Stimulated activated CD4-positive, alpha-beta T cell treated with anti-CD3 and anti-CD28 coated beads, Interleukin-12 subunit alpha, Interleukin-12 subunit beta, amount 100 ng/mL, for 4 hours (primary cell): ENCODE results near the gene MAB21L2.
"Not testable (repeated sequence)": the region's sequence is repeated elsewhere in the genome, so short reads cannot be mapped to it uniquely, and the experiment has no call there.

Source experiments
- DNase-seq: peaks from one replicate; pipeline ENCODE4 v3.0.0-alpha.2; 2020

MAB21L2 gene

DNA sequence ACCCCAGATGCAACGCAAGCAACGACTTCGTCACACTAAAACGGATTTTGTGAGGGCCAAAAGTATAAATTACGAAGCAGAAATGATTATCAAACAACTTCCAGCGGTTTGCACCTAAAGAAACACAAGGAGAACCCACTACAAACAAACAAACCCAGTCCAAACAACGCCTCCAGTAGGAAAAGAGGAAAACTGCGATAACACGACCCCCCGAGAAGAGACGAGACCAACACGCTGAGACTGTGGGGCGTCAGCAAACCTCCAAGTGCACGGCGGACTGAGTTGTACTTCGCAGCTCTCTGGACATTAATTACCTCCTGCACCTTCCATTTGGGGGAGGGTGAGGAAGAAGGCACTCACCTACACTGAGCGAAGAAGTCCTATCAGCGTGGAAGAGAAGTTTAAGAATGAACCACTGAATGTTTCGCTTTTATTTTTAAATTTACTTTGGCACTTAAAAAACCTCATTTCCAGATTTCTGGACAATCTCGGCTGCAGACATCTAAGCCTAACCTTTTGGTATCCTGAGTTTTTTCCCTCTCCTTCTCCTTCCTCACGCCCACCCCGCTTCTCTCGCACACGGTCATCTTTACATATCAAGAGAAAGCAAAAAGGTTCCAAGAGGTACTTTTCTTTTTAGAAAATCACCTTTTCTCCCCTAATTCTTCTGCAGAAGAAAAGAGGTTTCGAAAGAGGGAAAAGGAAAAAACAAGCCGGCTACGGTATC, at the start of gene MAB21L2:
TSS of gene MAB21L2 (plus strand) at position 6 of the 727 bp plus-strand sequence. CDS start 879 bp downstream, outside the sequence.
- no peak for DNase-seq

DNA sequence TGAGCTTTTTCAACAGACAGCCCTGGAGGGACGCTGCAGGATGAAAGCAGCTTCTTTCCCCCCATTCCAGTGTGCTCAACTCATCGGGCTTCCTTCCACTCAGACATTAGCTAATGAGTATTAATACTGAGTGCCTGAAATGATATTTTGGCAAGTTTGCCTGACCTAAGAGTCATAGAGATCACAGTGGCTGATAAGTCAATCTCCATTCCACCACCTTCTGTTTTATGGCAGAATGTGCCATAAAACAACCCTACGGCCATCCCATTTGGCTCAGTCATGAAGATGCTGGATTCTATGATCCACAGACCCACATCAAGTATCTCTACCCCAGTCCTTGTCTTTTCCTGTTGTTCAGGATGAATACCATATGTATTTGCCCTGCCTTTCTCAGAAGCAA, 48.3 kb upstream of the MAB21L2 start:
- no peak for DNase-seq

DNA sequence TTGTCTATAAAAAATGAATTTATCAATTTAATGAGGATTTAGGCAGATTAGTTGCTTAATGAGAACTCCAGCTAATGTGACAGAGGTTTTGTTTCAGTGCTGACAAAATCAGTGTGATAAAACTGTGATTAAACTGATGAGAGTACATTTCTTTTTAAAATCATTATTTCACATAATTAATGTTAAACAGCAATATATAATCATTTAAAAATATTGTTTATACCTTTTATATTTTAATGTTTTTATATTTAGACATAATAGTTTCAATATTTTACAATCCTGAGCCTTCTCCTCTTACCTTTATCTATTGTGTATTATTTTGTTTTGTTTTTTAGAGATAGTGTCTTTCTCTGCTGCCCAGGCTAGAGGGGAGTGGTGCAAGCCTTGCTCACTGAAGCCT, 47.1 kb upstream of the MAB21L2 start:
- DNase-seq, result no peak

DNA sequence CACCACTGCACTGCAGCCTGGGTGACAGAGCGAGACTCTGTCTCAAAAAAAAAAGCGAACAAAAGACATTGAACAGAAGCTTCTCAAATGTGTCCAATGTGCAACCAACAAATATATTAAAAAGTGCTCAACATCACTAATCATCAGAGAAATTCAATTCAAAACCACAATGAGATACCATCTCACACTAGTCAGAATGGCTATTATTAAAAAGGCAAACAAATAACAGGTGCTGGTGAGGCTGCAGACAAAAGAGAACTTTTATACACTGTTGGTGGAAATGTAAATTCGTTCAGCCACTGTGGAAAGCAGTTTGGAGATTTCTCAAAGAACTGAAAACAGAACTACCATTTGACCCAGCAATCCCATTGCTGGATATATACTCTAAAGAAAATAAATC, 44.0 kb upstream of the MAB21L2 start:
- not testable (repeated sequence) for DNase-seq

DNA sequence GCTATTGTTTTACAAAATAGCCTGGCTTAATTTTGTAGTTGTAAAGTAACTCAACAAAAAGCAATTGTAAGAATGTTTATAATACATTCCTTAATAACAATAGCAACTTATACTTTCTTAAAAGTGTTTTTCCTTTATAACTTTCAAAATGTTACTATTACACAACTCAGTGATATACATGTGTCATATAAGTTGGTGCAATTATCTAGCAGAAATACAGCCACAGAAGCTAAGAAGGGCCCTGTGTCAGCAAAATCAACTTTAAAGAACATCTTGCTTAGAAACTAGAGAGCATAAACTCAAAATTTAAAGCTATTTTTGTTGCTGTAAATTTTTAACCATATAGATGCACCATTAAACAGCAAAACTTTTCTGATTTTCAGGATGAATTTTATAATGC, 41.4 kb upstream of the MAB21L2 start:
- DNase-seq, result no peak

DNA sequence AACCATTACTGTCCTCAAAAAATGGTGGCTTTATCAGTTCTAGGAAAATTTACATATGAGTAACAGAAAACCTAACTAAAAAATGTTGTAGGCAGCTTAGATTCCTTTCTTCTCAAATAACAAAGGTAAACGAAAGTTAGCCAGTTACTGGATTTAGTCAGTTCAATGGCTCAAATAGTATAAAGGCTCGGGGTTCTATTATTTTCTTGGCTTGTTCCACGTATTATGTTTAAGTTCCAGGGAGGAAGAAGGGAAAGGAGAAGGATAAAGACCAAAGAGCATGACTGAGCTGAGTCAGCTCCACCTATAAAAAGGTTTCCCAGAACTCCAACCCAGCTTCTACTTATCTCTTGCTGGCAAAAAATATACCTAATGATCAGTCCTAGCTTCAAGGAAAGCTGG, 41.0 kb upstream of the MAB21L2 start:
- no peak for DNase-seq

DNA sequence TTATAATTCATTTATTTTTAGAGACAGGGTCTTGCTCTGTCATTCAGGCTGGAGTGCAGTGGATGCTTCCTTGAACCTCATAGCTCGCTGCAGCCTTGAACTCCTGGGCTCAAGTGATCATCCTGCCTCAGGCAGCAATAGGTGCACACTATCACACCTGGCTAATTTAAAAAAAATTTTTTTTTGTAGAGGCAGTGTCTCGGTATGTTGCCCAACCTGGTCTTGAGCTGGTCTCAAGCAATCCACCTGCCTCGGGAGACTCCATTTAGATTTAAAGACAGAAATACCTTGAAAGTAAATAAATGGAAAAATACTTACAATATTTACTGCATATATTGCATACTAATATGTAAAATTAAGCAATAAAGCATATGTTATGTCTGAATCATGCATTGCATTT, 40.3 kb upstream of the MAB21L2 start:
- no peak for DNase-seq

DNA sequence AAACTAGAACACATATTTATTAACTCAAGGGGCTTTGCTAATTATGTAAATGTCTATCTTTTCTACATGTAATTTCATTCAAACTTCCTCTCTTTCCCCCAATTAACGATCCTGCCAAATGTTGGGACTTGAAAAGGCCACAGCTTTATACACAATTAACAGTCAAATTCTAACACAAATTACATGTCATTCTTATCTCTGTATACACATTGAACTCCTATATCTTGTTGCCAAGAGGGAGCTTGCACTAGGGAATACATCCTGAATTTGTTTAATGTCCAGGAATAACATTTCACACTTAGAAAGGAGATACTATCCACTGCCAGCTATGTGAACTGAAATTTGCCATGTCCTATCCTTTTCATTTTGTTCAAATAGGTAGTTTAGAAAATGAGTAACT, 38.9 kb upstream of the MAB21L2 start:
- no peak for DNase-seq

DNA sequence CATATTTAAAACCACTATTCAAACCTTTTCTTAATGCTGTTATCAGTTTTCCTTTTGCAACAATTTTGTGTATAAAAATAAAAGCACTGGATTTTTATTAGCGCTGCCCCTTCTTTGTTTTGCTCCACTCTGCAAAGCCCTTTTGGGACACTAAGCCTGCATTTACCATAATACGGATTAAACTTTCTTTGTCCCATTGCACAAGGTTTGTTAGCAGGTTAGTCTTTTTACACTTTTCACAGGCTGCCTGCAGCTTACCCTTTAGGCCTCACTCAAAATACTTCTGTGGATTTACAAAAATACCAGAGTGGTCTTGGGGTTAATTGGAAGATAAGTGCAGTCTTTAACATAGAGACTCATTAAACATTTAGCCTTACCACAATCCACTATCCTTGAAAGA, 35.7 kb upstream of the MAB21L2 start:
- no peak for DNase-seq

DNA sequence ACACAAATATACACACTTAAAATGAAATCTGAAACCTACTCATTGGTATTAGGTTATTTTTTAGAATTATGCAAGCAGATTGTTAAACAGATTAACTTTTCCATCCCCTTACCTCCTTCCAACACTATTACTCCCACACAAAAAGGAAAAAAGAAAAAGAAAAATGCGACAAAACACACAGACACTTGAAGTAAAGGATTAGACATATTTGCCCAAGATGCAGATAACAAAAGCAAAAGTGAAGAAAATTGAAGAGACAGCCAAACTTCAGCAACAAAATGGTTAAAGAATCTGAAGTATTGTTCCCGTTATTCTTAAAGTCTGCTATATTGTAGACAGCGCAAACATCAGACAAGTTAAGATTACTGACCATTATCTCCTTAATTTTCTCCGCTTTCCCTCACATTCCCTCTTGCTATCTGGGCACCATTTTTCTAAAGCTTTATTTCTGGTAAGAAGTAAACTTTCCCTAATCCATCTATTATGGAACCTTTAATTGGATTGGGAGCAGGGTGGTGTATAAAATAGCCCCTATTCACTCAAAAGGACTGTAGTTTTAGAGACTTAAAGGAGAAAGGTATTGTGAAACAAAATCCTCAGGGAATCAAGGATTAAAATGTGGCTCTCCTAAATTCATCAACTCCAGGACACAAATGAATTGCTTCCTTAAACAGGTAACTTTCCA, 34.7 kb upstream of the MAB21L2 start:
- DNase-seq, result no peak

DNA sequence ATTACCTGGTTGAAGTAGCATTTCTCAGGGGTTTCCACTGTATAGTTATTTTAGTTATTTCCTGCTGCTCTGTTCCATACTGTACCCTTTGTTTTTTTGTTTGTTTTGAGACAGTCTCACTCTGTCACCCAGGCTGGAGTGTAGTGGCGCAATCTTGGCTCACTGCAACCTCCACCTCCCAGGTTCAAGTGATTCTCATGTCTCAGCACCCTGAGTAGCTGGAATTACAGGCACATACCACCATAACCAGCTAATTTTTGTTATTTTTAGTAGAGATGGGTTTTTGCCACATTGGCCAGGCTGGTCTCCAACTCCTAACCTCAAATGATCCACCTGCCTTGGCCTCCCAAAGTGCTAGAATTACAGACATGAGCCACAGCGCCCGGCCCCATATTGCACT, 24.1 kb upstream of the MAB21L2 start:
- not testable (repeated sequence) for DNase-seq

DNA sequence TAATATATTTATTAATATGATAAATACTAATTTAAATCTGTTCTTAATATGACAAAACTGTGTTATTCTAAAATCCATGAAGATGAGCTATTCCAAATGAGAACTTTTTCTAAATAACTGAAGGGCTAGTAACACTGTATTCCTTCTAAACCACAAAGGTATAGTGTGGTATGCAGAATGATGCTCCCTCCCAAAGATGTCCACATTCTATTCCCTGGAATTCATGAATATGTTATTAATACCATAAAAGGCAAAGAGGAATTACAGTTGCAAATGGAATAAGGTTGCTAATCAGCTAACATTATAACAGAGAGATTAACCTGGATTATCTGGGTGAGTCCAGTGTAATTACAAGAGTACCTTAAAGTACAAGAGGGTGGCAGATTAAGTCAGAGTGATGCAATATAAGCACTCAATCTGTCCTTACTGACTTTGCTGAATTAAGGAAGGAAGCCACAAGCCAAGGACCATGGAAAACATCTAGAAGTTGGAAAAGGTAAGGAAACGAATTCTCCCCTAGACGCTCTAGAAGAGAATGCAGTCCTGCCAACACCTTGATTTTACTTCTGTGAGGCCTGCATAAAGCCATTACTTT, 20.7 kb upstream of the MAB21L2 start:
- no peak for DNase-seq

DNA sequence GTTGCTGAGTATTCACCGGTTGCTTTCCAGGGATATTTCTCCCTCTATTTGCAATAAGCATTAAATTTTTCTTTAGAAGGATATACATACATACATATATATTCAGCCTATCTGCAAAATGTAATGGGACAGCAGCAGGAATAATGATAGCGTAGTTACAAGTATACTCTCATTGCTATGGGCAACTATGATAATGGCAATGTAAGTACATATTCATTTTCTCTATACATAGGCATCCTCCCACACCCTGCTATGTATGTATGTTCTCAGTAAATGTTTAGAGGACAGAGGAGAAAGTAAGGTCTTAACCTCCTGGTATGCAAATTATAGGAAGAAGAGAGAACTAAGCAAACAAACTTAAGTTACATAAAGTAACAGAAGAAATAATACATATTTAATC, 19.7 kb upstream of the MAB21L2 start:
- DNase-seq, result no peak

DNA sequence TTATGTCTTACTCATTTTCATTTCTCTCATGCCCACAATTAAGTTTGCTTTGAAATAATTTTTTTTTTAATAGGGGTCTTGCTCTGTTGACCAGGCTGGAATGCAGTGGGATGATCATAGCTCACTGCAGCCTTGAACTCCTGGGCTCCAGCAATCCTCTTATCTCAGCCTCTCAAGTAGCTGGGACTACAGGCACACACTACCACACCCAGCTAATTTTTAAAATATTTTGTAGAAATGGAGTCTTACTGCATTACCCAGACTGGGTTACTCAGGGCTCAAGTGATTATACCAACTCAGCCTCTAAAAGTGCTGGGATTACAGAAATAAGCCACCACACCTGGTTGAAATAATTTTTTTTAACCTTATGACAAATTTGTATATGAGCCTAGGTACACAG, 19.2 kb upstream of the MAB21L2 start:
- no peak for DNase-seq

DNA sequence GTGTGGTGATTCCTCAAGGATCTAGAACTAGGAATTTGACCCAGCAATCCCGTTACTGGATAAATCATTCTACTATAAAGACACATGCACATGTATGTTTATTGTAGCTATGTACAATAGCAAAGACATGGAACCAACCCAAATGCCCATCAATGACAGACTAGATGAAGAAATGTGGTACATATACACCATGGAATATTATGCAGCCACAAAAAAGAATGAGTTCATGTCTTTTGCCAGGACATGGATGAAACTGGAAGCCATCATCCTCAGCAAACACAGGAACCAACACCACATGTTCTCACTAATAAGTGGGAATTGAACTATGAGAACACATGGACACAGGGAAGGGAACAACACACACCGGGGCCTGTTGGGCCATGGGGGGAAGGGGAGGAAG, 17.0 kb upstream of the MAB21L2 start:
- not testable (repeated sequence) for DNase-seq

DNA sequence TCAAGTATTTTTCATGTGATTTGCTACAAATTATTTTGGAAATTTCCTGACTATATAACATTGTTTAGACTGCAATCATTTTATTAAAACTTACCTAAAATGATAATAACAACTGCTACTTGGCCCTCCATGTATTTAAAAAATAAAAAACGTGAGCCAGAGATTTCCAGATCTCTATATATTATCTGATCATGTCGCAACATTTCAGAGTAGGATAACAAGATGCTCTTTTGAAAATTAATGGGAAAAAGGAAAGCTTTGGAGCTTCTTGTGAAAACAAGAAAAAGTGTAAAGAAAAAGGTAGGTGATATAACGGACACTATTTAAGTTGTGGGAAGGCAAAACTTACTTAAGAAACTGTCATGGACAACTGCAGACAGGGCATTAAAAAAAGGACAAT, 14.9 kb upstream of the MAB21L2 start:
- no peak for DNase-seq

DNA sequence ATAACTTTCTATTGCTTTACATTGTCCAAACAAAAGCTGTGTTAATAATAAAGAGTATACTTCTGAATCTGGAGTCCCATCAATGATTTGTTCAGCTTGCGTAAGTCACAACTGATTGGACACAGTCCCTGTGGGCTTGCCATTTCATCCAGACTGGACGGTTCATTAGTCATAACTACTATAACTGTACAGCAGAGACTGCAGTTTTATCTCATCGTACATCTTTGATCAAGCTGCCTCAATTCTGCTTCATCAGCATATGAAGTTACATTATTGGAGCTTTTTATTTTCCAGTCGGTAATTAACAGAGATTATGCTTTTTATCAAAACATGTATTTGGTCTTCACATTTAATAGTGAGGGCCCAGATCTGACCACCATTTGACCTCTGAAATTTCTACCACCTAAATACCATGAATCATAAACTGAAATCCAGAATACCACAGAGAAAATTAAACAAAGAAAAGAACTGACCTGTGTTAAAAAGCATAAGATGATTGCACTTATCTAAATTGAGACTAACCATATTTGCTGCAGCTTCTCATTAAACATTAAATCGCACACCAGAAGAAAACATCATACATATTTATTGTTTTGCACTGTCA, 12.5 kb upstream of the MAB21L2 start:
- DNase-seq, result no peak

DNA sequence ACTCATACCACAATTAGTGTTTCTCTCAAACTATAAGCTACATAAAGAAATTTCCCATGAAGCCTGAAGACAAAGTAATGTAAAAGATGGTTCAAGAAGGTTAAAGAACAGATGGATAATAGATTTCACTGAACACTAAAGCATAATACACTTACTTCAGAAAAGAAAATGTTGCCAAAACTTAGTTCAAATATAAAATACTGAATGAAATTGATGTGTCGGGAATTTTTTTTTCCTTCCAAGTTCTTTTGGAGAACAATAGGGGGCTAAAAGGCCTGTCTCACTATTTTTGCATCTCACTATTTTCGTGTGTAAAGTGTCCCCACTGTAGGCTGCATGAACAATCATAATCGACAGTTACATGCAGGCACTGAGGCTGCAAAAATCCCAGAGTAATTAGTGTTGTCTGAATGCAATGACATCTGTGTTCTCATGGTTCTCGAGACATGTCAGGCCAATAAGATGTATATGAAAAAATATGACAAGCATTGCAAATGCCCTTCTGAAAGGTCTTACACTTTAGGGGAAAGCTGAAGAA, 11.9 kb upstream of the MAB21L2 start:
- no peak for DNase-seq

DNA sequence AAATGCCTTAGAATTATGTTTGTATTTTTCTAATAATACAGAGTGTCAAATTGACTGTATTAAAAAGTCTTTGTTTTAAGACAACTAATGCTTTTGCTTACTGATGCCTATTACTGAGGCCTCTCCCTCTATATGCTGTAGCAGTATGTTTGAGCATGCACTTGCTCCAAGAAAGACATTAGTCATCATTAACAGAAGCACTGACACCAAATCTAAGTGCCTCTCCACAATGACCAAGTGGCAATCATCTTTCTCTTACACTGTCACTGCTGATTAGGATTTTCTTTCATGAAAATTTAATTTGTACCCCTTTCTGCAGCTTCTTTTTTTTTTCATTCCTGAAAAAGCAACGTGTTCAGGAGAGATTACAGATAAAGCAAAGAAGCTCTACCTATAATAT, 11.1 kb upstream of the MAB21L2 start:
- no peak for DNase-seq

DNA sequence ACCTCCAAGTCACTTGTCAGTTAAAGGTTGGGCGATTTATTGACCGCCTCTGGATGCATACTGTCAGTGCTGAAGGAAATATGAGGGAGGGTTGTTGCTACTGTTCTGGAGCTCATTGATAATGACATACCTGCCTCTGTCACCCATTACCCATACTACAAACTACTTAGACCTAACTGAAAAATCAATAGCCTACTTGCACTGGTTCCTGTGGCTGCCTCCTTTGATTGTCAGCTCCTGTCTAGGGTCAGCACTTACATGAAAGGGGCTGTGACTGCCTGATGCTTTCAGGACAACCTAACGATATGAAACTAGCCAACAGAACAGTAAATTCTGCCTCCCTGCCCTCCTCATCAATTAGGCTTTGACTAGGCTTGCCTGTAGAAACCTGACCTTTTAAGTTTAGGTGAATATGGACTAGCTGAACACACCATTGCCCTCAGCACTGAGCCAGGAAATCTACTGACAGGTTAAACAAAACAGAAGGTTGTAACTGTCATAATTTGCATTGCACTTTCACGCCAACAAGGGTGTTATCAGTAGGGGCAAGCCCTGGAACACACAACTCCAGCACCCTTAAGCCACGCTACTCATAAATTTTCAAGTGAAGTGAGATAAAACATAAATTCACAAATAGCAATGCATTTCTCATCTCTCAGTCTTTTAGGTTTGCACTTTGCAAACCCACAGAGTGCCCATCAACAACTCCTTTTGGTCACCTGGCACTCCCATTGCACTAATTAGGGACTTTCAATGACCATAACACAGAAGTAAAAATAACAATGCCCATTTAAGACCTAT, 9.0 kb upstream of the MAB21L2 start:
- no peak for DNase-seq

DNA sequence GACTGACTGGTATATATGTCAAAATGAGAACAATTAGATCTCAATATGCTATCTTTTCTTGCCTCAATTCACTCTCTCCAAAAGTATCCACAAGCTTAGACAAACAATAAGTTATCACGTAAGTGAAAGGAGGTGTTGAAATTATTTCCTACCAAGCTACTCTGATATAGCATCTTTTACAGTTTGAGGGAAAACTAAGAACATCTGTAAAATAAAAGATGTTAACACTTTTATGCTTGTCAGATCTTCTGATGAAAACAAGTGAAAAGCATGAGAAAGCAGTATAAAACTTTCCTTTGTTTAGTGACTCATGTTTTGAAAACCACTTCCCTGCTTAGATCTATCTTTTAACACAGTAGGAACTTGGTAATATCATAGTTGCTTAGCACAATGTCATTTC, 8.4 kb upstream of the MAB21L2 start:
- no peak for DNase-seq

DNA sequence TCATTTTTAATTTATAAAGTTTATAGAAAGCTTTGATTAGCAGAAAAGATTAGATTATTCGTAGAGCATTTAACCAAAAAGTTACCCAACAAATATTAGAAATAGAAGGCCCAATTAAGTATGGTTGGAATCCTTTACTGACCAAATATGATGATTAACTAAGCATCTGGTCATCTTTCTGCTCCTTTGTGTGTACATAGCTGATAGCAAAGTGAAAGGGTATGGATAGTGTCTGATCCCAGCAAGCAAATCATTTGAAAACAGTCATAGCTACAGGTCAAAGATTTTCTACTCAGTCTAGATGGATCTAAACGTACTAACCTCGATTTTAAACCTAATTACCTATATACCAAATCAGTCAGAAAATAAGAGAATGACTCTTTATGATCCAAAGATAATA, 7.3 kb upstream of the MAB21L2 start:
- DNase-seq, result no peak

DNA sequence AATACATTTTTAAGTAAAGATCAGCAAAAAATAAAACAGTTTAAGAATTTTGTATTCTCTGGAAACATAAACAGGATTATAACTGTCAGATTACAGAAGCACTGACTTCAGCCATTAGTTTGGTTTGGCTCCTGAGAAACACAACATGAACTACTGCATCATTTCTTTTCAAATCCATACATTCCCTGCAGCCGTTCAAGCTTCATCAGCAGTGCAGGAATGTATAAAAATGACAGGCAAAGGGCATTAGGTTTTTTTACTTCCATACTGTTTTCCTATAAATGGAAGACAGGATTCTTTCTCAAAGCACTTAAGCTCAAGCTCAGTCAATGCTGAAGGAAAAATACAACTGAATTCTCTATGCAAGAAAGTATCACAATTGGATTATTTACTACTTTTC, 4.2 kb upstream of the MAB21L2 start:
- no peak for DNase-seq
